ENCODE data around the gene IGSF21.

IGSF21 gene

GRCh38 chr1:18198260-18198659, 90.7 kb downstream of the IGSF21 start:
- Histone ChIP-seq H2BK120ac (ENCODE audit: low read depth, low read length) (no peak overlapping the region), H2BK15ac (replicated peaks; ENCODE audit: low read depth) (no peak overlapping the region), H3K4me2 (ENCODE audit: low read length) (no peak overlapping the region), H4K5ac (ENCODE audit: low read length) (no peak overlapping the region), H3K79me2 (ENCODE audit: control insufficient read depth, insufficient read depth, low read length) (no peaks in the 10 kb centered on the region), H3K18ac (ENCODE audit: low read length) (no peak overlapping the region), H3K4me3 (ENCODE audit: low read length) (no peak overlapping the region), H3K56ac (ENCODE audit: low read length) (no peak overlapping the region), H3K9ac (ENCODE audit: low read length) (no peak overlapping the region), H2AK5ac (ENCODE audit: low read length) (no peak overlapping the region), H3K4ac (ENCODE audit: low read depth, low read length) (no peak overlapping the region), H3K4me1 (ENCODE audit: control insufficient read depth, low read depth, low read length) (peaks cover 4% of the 10 kb centered on the region), H4K8ac (ENCODE audit: low read depth, low read length) (no peak overlapping the region), H3K36me3 (ENCODE audit: control insufficient read depth, insufficient read depth, low read length) (no peaks in the 10 kb centered on the region), H3K79me1 (ENCODE audit: low read length) (no peaks in the 10 kb centered on the region), H3K27me3 (ENCODE audit: insufficient read depth, low read length, poor library complexity) (no peaks in the 10 kb centered on the region), H3K23ac (ENCODE audit: low read length) (no peak overlapping the region), H3K27ac (ENCODE audit: low read depth, low read length) (no peak overlapping the region), H2BK5ac (ENCODE audit: low read length) (no peak overlapping the region)
- DNase-seq = no peak
- WGBS (ENCODE audit: extremely low coverage, insufficient coverage, low lambda C conversion rate) = no CpG with 5 or more reads among the region's 10 CpGs

- Histone ChIP-seq H3K56ac (ENCODE audit: low read length) (no peak overlapping the region), H3K4ac (ENCODE audit: low read depth, low read length) (no peak overlapping the region), H3K27ac (ENCODE audit: low read depth, low read length) (no peak overlapping the region), H3K4me1 (ENCODE audit: control insufficient read depth, low read depth, low read length) (peaks cover 3% of the 10 kb centered on the region), H3K79me1 (ENCODE audit: low read length) (no peaks in the 10 kb centered on the region), H3K9ac (ENCODE audit: low read length) (no peak overlapping the region), H3K23ac (ENCODE audit: low read length) (no peak overlapping the region), H3K4me3 (ENCODE audit: low read length) (no peak overlapping the region), H3K79me2 (ENCODE audit: control insufficient read depth, insufficient read depth, low read length) (no peaks in the 10 kb centered on the region), H3K27me3 (ENCODE audit: insufficient read depth, low read length, poor library complexity) (no peaks in the 10 kb centered on the region), H4K5ac (ENCODE audit: low read length) (no peak overlapping the region), H2BK120ac (ENCODE audit: low read depth, low read length) (no peak overlapping the region), H2AK5ac (ENCODE audit: low read length) (no peak overlapping the region), H3K18ac (ENCODE audit: low read length) (no peak overlapping the region), H2BK15ac (replicated peaks; ENCODE audit: low read depth) (no peak overlapping the region), H4K8ac (ENCODE audit: low read depth, low read length) (no peak overlapping the region), H3K36me3 (ENCODE audit: control insufficient read depth, insufficient read depth, low read length) (no peaks in the 10 kb centered on the region), H3K4me2 (ENCODE audit: low read length) (no peak overlapping the region), H2BK5ac (ENCODE audit: low read length) (no peak overlapping the region)
- DNase-seq = peak; percentile 85
- WGBS (ENCODE audit: extremely low coverage, insufficient coverage, low lambda C conversion rate) = no CpG with 5 or more reads among the region's 14 CpGs
Measured at GRCh38 chr1:18199462-18199861, 91.9 kb downstream of the IGSF21 start.

DNA sequence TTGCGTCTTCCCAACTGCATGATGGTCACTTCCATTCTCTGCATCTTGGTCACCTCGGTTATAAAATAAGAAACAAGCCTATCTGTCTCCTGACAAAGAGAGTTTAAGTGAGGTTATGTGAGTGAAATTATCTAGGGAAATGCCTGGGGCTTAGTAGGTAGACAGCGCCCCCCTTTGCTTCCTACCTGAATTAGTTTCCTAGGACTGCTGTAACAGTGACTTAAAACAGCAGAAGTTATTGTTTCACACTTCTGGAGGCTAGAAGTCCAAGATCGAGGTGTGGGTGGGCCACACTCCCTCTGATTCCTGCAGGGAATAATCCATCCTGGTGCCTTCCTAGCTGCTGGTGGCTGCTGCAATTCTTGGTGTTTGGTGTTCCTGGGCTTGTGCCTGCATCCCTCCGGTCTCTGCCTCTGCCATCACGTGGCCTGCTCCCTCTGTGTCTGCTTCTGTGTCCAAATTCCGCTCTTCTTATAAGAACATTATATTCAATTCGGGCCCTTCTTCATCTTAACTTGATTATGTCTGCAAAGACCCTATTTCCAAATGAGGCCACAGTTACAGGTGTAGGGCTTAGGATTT, 92.6 kb downstream of the IGSF21 start:
- Histone ChIP-seq H3K18ac (ENCODE audit: low read length) (no peak overlapping the region), H3K4me3 (ENCODE audit: low read length) (no peak overlapping the region), H3K4me2 (ENCODE audit: low read length) (no peak overlapping the region), H2AK5ac (ENCODE audit: low read length) (no peak overlapping the region), H3K27me3 (ENCODE audit: insufficient read depth, low read length, poor library complexity) (no peaks in the 10 kb centered on the region), H2BK5ac (ENCODE audit: low read length) (no peak overlapping the region), H3K23ac (ENCODE audit: low read length) (no peak overlapping the region), H3K36me3 (ENCODE audit: control insufficient read depth, insufficient read depth, low read length) (no peaks in the 10 kb centered on the region), H3K79me1 (ENCODE audit: low read length) (no peaks in the 10 kb centered on the region), H3K56ac (ENCODE audit: low read length) (no peak overlapping the region), H3K4ac (ENCODE audit: low read depth, low read length) (no peak overlapping the region), H4K8ac (ENCODE audit: low read depth, low read length) (no peak overlapping the region), H3K79me2 (ENCODE audit: control insufficient read depth, insufficient read depth, low read length) (no peaks in the 10 kb centered on the region), H2BK120ac (ENCODE audit: low read depth, low read length) (no peak overlapping the region), H3K27ac (ENCODE audit: low read depth, low read length) (no peak overlapping the region), H3K4me1 (ENCODE audit: control insufficient read depth, low read depth, low read length) (peaks cover 5% of the 10 kb centered on the region), H4K5ac (ENCODE audit: low read length) (no peak overlapping the region), H3K9ac (ENCODE audit: low read length) (no peak overlapping the region), H2BK15ac (replicated peaks; ENCODE audit: low read depth) (no peak overlapping the region)
- no CpG with 5 or more reads among the region's 8 CpGs for WGBS (ENCODE audit: extremely low coverage, insufficient coverage, low lambda C conversion rate)
- peak; percentile 58 for DNase-seq

GRCh38 chr1:18200918-18201317, 93.3 kb downstream of the IGSF21 start:
- Histone ChIP-seq H3K9ac (ENCODE audit: low read length) (no peak overlapping the region), H2BK15ac (replicated peaks; ENCODE audit: low read depth) (no peak overlapping the region), H4K8ac (ENCODE audit: low read depth, low read length) (no peak overlapping the region), H3K23ac (ENCODE audit: low read length) (no peak overlapping the region), H4K5ac (ENCODE audit: low read length) (no peak overlapping the region), H3K27me3 (ENCODE audit: insufficient read depth, low read length, poor library complexity) (no peaks in the 10 kb centered on the region), H2AK5ac (ENCODE audit: low read length) (peak overlapping the region; percentile 78), H3K56ac (ENCODE audit: low read length) (no peak overlapping the region), H3K79me1 (ENCODE audit: low read length) (no peaks in the 10 kb centered on the region), H2BK120ac (ENCODE audit: low read depth, low read length) (no peak overlapping the region), H3K4me2 (ENCODE audit: low read length) (no peak overlapping the region), H3K27ac (ENCODE audit: low read depth, low read length) (no peak overlapping the region), H3K4me3 (ENCODE audit: low read length) (no peak overlapping the region), H3K4me1 (ENCODE audit: control insufficient read depth, low read depth, low read length) (peaks cover 5% of the 10 kb centered on the region), H2BK5ac (ENCODE audit: low read length) (no peak overlapping the region), H3K79me2 (ENCODE audit: control insufficient read depth, insufficient read depth, low read length) (no peaks in the 10 kb centered on the region), H3K4ac (ENCODE audit: low read depth, low read length) (no peak overlapping the region), H3K18ac (ENCODE audit: low read length) (no peak overlapping the region), H3K36me3 (ENCODE audit: control insufficient read depth, insufficient read depth, low read length) (no peaks in the 10 kb centered on the region)
- DNase-seq = no peak
- WGBS (ENCODE audit: extremely low coverage, insufficient coverage, low lambda C conversion rate) = no CpG with 5 or more reads among the region's 6 CpGs

GRCh38 chr1:18201997-18202719, 94.6 kb downstream of the IGSF21 start:
- no peak overlapping the region for H3K18ac ChIP-seq (ENCODE audit: low read length)
- H3K23ac ChIP-seq (ENCODE audit: low read length) = no peak overlapping the region
- no peak overlapping the region for H3K56ac ChIP-seq (ENCODE audit: low read length)
- H2BK5ac ChIP-seq (ENCODE audit: low read length) = no peak overlapping the region
- no peak overlapping the region for H2BK15ac ChIP-seq (replicated peaks; ENCODE audit: low read depth)
- H3K4ac ChIP-seq (ENCODE audit: low read depth, low read length) = no peak overlapping the region
- peaks cover 5% of the 10 kb centered on the region for H3K4me1 ChIP-seq (ENCODE audit: control insufficient read depth, low read depth, low read length)
- H3K27ac ChIP-seq (ENCODE audit: low read depth, low read length) = no peak overlapping the region
- no peak for DNase-seq
- H3K27me3 ChIP-seq (ENCODE audit: insufficient read depth, low read length, poor library complexity) = no peaks in the 10 kb centered on the region
- no peaks in the 10 kb centered on the region for H3K36me3 ChIP-seq (ENCODE audit: control insufficient read depth, insufficient read depth, low read length)
- no peak overlapping the region for H2AK5ac ChIP-seq (ENCODE audit: low read length)
- no peak overlapping the region for H4K8ac ChIP-seq (ENCODE audit: low read depth, low read length)
- no peak overlapping the region for H3K4me3 ChIP-seq (ENCODE audit: low read length)
- no peak overlapping the region for H2BK120ac ChIP-seq (ENCODE audit: low read depth, low read length)
- WGBS (ENCODE audit: extremely low coverage, insufficient coverage, low lambda C conversion rate) = no CpG with 5 or more reads among the region's 4 CpGs
- no peak overlapping the region for H3K4me2 ChIP-seq (ENCODE audit: low read length)
- H4K5ac ChIP-seq (ENCODE audit: low read length) = no peak overlapping the region
- H3K79me1 ChIP-seq (ENCODE audit: low read length) = no peaks in the 10 kb centered on the region
- no peak overlapping the region for H3K9ac ChIP-seq (ENCODE audit: low read length)
- H3K79me2 ChIP-seq (ENCODE audit: control insufficient read depth, insufficient read depth, low read length) = no peaks in the 10 kb centered on the region

GRCh38 chr1:18203645-18204044, 96.0 kb downstream of the IGSF21 start:
- H2BK5ac ChIP-seq (ENCODE audit: low read length) = no peak overlapping the region
- DNase-seq = no peak
- no peaks in the 10 kb centered on the region for H3K27me3 ChIP-seq (ENCODE audit: insufficient read depth, low read length, poor library complexity)
- H3K23ac ChIP-seq (ENCODE audit: low read length) = no peak overlapping the region
- H2BK15ac ChIP-seq (replicated peaks; ENCODE audit: low read depth) = no peak overlapping the region
- H3K4me3 ChIP-seq (ENCODE audit: low read length) = no peak overlapping the region
- no peak overlapping the region for H2BK120ac ChIP-seq (ENCODE audit: low read depth, low read length)
- H3K9ac ChIP-seq (ENCODE audit: low read length) = no peak overlapping the region
- WGBS (ENCODE audit: extremely low coverage, insufficient coverage, low lambda C conversion rate) = no CpG with 5 or more reads among the region's 4 CpGs
- H4K8ac ChIP-seq (ENCODE audit: low read depth, low read length) = no peak overlapping the region
- no peak overlapping the region for H4K5ac ChIP-seq (ENCODE audit: low read length)
- no peaks in the 10 kb centered on the region for H3K79me1 ChIP-seq (ENCODE audit: low read length)
- no peak overlapping the region for H3K18ac ChIP-seq (ENCODE audit: low read length)
- no peak overlapping the region for H3K4me2 ChIP-seq (ENCODE audit: low read length)
- no peak overlapping the region for H3K4ac ChIP-seq (ENCODE audit: low read depth, low read length)
- no peaks in the 10 kb centered on the region for H3K36me3 ChIP-seq (ENCODE audit: control insufficient read depth, insufficient read depth, low read length)
- no peak overlapping the region for H3K27ac ChIP-seq (ENCODE audit: low read depth, low read length)
- no peaks in the 10 kb centered on the region for H3K79me2 ChIP-seq (ENCODE audit: control insufficient read depth, insufficient read depth, low read length)
- no peak overlapping the region for H2AK5ac ChIP-seq (ENCODE audit: low read length)
- H3K4me1 ChIP-seq (ENCODE audit: control insufficient read depth, low read depth, low read length) = peaks cover 5% of the 10 kb centered on the region
- no peak overlapping the region for H3K56ac ChIP-seq (ENCODE audit: low read length)

Measured in mesendoderm (in vitro differentiated cells).